ENCODE measurements around the gene IL17RA. TPM values are rescaled to one million over a fixed set of nuclear protein-coding genes. Genes with fewer than 3 reads are reported as not detected.

The IL17RA gene
- total and polyA plus RNA-seq, 2 experiments from 2014 or later = 8.4 to 14.6 TPM

DNA sequence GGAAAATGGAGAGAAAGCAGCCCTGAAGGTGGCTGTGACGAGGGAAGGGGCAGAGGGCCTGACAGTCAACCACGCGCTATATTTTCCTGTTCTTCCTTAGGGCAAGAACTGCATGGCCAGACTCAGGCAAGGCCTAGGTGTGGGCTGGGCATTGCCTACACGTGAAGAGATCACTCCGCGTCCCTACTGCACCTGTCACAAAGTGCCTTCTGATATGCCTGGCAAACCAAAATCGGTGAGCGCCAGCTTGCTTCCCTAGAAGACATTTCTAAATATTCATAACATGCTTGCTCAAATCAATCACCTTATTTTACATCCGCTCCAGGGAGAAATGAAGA is 30.1 kb downstream of the IL17RA start:
- WGBS (ENCODE audit: low lambda C conversion rate, missing lambda C conversion rate) = 90% methylated on average over 9 of the region's 9 CpGs
- Histone ChIP-seq H3K27me3 (peaks cover 17% of the 10 kb centered on the region), H3K9me3 (ENCODE audit: low read depth) (no peaks in the 10 kb centered on the region), H3K27ac (no peak overlapping the region), H3K79me2 (no peaks in the 10 kb centered on the region), H3K4me1 (ENCODE audit: insufficient read depth) (no peaks in the 10 kb centered on the region), H3K9me2 (replicated peaks; ENCODE audit: insufficient read depth) (no peaks in the 10 kb centered on the region), H4K20me1 (ENCODE audit: insufficient read depth, poor library complexity, severe bottlenecking) (no peaks in the 10 kb centered on the region), H2AFZ (no peak overlapping the region), H3K36me3 (replicated peaks; ENCODE audit: insufficient read depth, low read depth) (no peaks in the 10 kb centered on the region), H3K4me3 (no peak overlapping the region), H3K4me2 (no peak overlapping the region)
- TF ChIP-seq EZH2phosphoT487 (IDR thresholded peaks at IDR 0.05; ENCODE audit: low read depth, severe bottlenecking, unreplicated experiment) = no peak
- no peak for TF ChIP-seq CTCF (IDR thresholded peaks at IDR 0.05; ENCODE audit: poor library complexity)
- no peak for TF ChIP-seq EZH2 (IDR thresholded peaks at IDR 0.05; ENCODE audit: borderline replicate concordance)
- DNase-seq (ENCODE audit: low spot score) = no peak

DNA sequence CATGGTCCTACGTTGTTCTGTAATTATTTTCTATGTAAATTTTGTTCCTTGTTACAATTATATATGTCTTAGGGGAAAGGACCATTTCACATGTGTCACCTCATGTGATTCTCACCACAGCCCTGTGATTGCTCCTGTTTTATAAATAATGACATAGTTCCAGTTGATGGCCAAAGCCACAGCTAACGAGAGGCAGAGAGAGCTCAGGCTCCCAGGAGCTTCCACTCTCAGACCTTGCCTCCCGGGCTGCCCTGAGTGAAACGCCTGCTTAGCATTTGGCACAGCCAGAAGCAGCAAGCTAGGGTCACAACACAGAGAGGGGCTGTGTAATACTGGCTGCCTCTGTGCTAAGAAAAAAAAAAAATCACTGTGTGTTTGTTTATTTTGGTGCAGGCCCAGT is 30.4 kb downstream of the IL17RA start:
- H3K9me3 ChIP-seq (ENCODE audit: low read depth) = no peaks in the 10 kb centered on the region
- 69% methylated on average over 4 of the region's 4 CpGs for WGBS (ENCODE audit: low lambda C conversion rate, missing lambda C conversion rate)
- H4K20me1 ChIP-seq (ENCODE audit: insufficient read depth, poor library complexity, severe bottlenecking) = no peaks in the 10 kb centered on the region
- TF ChIP-seq EZH2 (IDR thresholded peaks at IDR 0.05; ENCODE audit: borderline replicate concordance) = no peak
- TF ChIP-seq EZH2phosphoT487 (IDR thresholded peaks at IDR 0.05; ENCODE audit: low read depth, severe bottlenecking, unreplicated experiment) = no peak
- no peak for TF ChIP-seq CTCF (IDR thresholded peaks at IDR 0.05; ENCODE audit: poor library complexity)
- H3K9me2 ChIP-seq (replicated peaks; ENCODE audit: insufficient read depth) = no peaks in the 10 kb centered on the region
- no peaks in the 10 kb centered on the region for H3K4me1 ChIP-seq (ENCODE audit: insufficient read depth)
- H3K27me3 ChIP-seq = peaks cover 17% of the 10 kb centered on the region
- H3K27ac ChIP-seq = no peak overlapping the region
- no peak overlapping the region for H2AFZ ChIP-seq
- no peak for DNase-seq (ENCODE audit: low spot score)
- H3K79me2 ChIP-seq = no peaks in the 10 kb centered on the region
- no peak overlapping the region for H3K4me2 ChIP-seq
- no peak overlapping the region for H3K4me3 ChIP-seq
- no peaks in the 10 kb centered on the region for H3K36me3 ChIP-seq (replicated peaks; ENCODE audit: insufficient read depth, low read depth)

- Histone ChIP-seq H3K4me1 (ENCODE audit: insufficient read depth) (no peaks in the 10 kb centered on the region), H2AFZ (no peak overlapping the region), H3K79me2 (no peaks in the 10 kb centered on the region), H3K4me3 (no peak overlapping the region), H3K27ac (no peak overlapping the region), H3K27me3 (peaks cover 17% of the 10 kb centered on the region), H3K36me3 (replicated peaks; ENCODE audit: insufficient read depth, low read depth) (no peaks in the 10 kb centered on the region), H4K20me1 (ENCODE audit: insufficient read depth, poor library complexity, severe bottlenecking) (no peaks in the 10 kb centered on the region), H3K9me2 (replicated peaks; ENCODE audit: insufficient read depth) (no peaks in the 10 kb centered on the region), H3K9me3 (ENCODE audit: low read depth) (no peaks in the 10 kb centered on the region), H3K4me2 (no peak overlapping the region)
- TF ChIP-seq EZH2 (IDR thresholded peaks at IDR 0.05; ENCODE audit: borderline replicate concordance) (no peak), CTCF (IDR thresholded peaks at IDR 0.05; ENCODE audit: poor library complexity) (no peak)
- no peak for DNase-seq (ENCODE audit: low spot score)
- 86% methylated on average over 5 of the region's 5 CpGs for WGBS (ENCODE audit: low lambda C conversion rate, missing lambda C conversion rate)
Measured at GRCh38 chr22:17115945-17116565, 31.3 kb downstream of the IL17RA start.

Data from hepatocyte (in vitro differentiated cells).